GM19240 (cell line): ENCODE measurements around the gene FAM83D.

Source experiments
- DNase-seq: peaks from one replicate; pipeline ENCODE4 v3.0.0; 2011; ENCODE audit warnings: low spot score; ENCODE audit not compliant: insufficient read length

Gene FAM83D, protein sequence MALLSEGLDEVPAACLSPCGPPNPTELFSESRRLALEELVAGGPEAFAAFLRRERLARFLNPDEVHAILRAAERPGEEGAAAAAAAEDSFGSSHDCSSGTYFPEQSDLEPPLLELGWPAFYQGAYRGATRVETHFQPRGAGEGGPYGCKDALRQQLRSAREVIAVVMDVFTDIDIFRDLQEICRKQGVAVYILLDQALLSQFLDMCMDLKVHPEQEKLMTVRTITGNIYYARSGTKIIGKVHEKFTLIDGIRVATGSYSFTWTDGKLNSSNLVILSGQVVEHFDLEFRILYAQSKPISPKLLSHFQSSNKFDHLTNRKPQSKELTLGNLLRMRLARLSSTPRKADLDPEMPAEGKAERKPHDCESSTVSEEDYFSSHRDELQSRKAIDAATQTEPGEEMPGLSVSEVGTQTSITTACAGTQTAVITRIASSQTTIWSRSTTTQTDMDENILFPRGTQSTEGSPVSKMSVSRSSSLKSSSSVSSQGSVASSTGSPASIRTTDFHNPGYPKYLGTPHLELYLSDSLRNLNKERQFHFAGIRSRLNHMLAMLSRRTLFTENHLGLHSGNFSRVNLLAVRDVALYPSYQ

DNA sequence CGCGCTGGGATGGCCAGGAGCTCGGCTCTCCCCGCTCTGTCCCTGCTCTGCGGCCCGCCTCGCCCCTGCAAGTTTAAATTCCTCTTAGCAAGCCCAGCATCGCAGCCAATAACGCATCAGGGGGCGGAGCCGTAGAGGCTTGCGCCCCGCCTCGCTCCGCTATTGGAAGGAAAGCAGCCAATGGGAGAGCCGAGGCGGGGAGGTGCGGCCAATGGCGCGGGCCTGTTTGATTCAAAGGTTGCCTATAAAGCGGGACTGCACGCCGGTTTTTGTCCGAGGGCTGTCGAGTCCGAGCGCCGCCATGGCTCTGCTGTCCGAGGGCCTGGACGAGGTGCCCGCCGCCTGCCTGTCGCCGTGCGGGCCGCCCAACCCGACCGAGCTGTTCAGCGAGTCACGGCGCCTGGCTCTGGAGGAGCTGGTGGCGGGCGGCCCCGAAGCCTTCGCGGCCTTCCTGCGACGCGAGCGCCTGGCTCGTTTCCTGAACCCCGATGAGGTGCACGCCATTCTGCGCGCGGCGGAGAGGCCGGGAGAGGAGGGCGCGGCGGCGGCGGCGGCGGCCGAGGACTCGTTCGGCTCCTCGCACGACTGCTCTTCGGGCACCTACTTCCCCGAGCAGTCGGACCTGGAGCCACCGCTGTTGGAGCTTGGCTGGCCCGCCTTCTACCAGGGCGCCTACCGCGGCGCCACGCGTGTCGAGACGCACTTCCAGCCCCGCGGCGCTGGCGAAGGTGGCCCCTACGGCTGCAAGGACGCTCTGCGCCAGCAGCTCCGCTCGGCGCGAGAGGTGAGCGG, at the start of gene FAM83D:
Gene FAM83D, plus strand, starts transcription at position 276 of the 792 bp plus-strand sequence. Its CDS starts 26 bp downstream, at position 302.
- peak; percentile 98 for DNase-seq

DNA sequence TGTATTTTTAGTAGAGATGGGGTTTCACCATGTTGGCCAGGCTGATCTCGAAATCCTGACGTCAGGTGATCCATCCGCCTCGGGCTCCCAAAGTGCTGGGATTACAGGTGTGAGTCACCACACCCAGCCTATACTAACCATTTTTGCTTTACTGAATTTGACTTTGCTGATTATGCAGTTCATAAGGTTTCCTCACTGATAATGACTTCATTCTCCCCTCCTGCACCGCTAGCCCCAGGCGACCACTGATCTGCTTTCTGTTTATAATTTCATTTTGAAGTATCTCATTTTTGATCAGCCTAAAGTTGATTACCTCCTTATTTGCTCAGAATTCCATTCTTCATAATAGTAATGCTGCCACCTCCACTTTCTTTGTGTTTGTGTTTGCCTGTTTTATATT, 48.7 kb upstream of the FAM83D start:
- no peak for DNase-seq

GRCh38 chr20:38878866-38879265, 47.4 kb upstream of the FAM83D start:
- no peak for DNase-seq

- DNase-seq = no peak
These were observed 45.1 kb upstream of the FAM83D start for GRCh38 chr20:38880952-38881735.

DNA sequence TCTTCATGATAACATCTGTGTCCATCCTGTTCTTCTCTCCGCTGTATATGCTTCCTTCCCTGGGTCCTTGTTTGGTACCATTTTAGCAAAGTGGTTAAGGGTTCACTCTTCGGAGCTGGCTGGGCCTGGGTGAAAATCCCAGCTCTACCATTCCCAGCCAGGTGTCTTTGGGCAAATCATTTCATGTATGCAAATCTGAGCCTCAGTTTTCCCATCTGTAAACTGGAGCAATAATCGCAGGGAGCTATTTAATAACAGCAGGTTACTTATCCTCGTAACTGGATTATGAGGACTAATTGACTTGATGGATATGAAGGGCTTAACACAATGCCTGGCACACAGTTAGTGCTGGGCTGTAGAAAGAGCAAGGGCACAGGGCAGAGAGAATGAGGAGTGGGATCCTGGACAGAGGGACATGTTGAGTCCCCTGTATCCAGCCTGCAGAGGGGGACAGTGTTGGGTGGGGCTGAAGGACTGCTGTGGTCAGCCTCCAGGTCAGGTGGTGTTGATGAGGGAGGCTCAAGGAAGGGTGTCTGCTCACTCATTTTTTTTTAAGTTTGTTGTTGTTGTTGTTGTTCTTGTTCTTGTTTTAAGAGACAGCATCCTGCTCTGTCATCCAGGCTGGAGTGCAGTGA, 44.3 kb upstream of the FAM83D start:
- no peak for DNase-seq

GRCh38 chr20:38882600-38882999, 43.6 kb upstream of the FAM83D start:
- no peak for DNase-seq

DNA sequence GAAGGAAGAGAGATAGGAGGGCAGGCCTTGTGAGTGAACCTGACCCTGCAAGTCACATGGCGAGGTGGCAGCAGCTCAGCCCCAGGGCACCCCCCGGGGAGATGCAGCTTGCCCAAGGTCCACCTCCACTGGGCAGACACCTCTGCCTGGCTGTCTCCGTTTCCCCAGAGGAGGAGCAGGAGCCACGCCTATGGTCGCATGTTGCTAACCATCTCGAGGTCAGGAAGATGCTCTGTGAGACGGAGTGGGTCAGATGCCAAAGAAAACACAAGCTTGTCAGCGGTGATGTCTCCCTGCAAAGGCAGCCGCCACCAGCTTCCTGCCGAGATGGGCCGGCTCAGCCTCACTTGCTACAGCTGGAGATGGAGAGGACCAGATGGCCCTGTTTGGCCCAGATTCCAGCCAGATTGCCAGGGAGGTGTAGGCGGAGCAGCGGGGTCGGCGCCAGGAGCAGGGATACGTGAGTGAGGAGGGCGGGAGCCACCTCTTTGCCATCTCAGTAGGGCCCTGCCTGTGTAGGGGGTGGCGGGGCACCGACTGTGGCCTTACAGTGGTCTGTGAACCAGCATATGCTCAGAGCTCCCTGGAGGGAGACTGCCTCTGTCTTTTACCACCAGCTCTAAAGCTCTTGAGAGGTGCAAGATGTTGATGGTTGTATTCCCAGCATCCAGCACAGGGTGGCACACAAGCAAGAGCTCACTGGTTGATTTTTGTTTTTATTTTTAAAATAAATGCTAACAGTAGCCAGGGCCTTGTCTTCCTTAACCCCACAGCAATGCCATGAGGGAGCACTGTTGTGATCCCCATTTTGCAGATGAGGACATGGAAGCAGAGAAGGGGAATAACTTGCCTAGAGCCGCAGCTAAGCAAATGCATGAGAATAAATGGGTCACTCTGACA, 42.9 kb upstream of the FAM83D start:
- no peak for DNase-seq

DNA sequence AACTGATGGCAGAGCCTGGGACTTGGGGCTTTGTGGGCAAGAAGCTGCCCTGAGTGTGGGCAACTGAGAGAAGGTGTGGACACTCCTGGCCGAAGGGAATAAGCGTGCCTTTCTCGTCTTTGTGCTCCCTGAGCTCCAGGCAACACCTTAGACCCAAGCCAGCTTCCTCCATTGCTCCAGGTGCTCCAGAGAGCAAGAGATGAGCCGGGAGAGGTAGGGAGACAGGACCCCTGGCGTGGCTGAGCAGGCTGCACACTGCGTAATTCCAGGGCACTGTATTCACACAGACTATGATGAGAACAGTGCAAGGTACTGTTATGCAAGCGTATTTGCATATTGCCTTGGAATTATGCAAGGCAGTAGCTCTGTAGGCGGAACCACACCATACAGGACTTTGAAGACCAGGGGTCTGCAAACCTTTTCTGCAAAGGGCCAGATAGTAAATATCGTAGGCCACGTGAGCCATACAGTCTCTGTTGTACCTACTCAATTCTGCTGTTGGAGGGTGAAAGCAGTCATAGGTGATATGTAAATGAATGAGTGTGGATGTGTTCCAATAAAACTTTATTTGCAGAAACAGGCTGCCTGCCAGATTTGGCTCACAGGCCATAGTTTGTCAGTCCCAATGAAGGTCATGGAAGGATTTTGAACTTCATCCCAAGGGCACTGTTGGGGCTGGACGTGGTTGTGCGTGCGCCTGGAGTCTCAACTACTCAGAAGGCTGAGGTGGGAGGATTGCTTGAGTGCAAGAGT, 42.1 kb upstream of the FAM83D start:
- no peak for DNase-seq

DNA sequence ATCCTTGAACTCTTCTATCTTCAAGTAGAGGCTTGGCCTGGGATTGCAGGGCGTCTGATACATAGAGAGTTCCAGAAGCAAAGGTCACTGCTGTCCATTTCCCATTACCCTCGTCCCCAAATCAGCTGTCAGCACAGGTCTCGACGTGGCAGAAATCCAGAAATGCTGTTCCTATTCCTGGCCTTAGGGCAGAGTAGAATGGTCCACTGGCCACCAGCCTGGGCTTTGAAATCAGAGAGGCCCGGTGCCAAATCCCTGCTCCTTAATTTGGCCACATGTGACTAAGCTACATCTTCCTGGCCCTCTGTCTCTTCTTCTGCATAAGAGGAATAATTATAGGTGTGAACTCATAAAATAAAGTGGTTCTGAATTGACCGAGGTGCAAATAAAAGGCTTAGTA, 40.9 kb upstream of the FAM83D start:
- DNase-seq = no peak

DNA sequence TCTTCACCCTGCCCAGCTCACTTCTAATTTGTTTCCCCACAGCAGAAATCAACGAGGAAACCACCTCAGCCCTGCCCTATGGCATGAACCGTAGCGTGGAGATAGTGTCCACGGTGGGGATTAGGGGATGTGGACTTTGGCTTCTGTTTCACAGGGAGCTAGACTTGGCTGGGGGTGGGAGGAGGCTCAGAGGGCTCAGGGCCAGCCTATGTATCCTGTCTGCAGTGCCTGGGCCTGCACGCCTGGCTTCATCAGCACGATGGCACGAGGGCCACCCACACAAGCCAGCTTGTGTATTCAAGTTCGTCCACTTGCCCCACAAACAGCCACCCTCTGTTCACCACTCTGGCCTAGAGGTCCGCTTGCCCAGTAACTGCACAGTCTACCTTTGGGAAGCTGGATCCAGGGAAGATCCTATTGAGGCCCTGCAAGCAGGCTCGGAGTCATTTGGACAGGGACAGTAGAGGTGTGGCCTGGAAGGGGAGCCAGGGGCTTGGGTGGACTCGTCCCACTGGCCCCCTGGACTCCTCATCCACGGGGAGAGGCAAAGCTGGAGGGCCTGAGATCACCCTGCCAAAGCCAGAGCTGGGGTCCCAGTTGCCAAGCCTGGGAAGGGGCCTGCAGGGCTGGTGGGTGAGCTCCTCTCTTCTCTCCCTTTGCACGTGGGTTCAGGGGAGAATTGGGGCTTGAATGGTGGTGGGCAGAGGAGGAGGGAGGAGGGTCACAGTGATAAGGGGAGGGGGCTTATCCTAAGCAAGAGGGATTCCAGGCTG, 38.0 kb upstream of the FAM83D start:
- DNase-seq = no peak

DNA sequence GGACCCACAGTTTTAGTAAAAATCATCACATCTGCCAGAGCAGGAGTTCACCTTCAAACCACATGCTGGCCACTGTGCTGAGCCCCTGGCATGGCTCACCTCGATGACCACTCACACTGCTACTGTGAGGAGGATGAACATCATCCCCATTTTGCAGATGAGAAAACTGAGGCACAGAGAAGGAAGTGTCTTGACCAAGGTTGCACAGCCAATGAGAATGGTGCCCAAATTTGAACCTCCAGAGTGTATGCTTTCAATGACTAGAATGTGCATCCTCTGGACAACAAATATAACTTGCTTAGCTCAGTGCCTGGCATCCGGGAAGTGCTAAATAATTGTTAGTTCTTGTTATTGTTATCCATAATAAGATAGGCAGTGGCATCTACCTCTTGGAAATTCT, 37.2 kb upstream of the FAM83D start:
- no peak for DNase-seq

DNA sequence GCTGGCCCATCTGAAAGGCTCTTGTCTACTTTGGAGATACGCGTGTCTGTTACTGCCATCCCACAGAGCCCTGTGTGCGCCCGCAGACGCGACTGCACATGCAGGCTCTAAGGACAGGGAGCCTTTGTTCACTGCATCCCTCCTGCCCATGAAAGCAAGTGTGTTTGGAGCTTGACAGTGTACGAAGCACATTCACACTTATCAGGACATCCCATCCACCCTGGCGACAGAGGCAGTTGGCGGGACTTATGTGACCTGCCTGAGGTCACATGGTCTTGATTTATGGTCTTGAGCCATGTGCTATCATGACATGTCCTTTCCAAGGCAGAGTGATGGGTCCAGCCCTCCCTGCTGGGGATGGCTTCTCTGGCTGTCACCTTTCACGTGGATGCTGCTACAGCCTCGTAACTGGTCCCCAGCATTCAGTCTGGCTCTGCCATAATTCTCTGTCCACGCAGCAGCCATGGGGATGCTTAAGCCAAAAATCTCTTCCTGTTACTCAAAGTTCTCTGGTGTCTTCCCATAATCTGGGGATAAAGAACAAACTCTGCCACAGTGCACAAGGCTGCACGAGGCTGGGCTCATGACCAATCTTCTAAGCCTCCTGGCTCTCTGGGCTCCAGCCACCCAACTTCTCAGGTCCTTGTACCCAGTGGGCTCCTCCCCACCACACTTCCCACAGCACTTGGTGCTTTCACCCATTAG, 36.3 kb upstream of the FAM83D start:
- DNase-seq = no peak

DNA sequence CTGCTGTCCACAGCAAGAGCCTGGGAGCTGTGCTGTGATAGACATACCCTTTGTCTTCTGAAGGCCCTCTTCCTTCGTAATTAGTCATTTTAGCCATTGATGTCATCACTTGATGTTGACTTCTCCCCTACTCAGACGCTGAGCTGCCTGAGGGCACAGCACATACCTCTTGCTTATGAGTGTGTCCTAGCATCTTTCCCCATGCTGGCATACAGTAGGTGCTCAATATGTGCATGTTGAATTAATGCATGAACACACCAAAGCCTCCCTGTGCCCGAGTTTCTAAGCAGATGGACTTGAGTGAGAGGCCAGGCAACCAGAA, 35.8 kb upstream of the FAM83D start:
- DNase-seq = no peak

DNA sequence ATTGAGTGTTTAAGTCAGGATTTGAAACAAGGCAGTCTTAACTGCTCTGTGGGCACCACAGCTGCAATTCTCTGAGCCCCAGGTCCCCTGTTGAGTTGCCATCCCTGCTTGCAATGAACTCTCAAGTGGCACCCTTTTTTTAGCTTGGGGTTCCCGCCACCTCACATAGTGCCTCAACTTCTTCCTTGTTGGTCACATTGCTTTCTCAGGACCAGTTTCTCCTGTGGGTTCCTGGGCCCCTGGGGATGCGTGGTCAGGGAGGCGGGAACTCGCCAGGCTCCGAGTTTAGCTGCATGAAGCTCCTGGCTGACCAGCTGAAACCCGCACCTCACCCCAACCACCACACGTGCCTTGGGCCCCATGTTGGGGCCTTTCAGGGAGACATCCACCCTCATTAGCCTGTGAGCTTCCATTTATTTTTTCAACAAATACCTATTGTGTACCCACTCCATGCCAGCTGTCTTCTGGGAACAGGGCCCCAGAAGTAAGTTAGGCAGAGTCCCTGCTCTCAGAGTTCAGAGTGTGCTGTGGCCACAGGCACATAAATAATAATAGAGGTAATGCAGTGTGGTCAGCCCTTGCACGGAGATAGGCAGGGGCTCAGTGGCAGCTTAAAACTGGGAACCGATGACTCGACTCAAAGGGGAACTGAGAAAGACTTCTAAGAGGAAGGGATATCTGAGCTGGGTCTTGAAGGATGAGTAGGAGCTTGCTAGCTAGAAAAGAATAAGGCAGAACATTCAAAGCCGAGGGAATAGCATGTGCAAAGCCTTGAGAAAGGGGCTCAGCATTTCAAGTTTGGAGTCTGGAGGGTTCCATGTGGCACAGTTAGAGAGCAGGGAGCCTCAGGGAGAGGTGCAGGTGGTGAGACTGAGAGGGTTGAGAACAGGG, 33.9 kb upstream of the FAM83D start:
- DNase-seq = no peak

GRCh38 chr20:38893056-38893564, 33.1 kb upstream of the FAM83D start:
- no peak for DNase-seq

- peak; percentile 79 for DNase-seq
These were observed 32.6 kb upstream of the FAM83D start for GRCh38 chr20:38893565-38894090.
